ENCODE results near the gene BRPF1. TPM values are rescaled to one million over a fixed set of nuclear protein-coding genes. Genes with fewer than 3 reads are reported as not detected.

Gene BRPF1
- total RNA-seq, 1 experiment from 2014 or later: 24.7 TPM

- Mint-ChIP-seq H3K36me3 (ENCODE audit: insufficient read depth, unreplicated experiment) (peaks cover 22% of the 10 kb centered on the region), H3K9me3 (ENCODE audit: unreplicated experiment) (no peaks in the 10 kb centered on the region), H3K4me3 (ENCODE audit: unreplicated experiment) (no peak overlapping the region), H3K27ac (ENCODE audit: unreplicated experiment) (no peak overlapping the region), H3K4me1 (ENCODE audit: low read depth, unreplicated experiment) (no peaks in the 10 kb centered on the region), H3K27me3 (ENCODE audit: insufficient read depth, unreplicated experiment) (no peaks in the 10 kb centered on the region)
- Histone ChIP-seq H3K9me3 (no peaks in the 10 kb centered on the region), H3K27me3 (replicated peaks; ENCODE audit: control insufficient read depth, insufficient read depth, low read length) (no peaks in the 10 kb centered on the region), H3K4me1 (peaks cover 4% of the 10 kb centered on the region; the same call in 1 of the 2 replicates), H3K36me3 (ENCODE audit: control insufficient read depth, insufficient read depth, low read length) (no peaks in the 10 kb centered on the region; the same call in 1 of the 2 replicates), H3K4me3 (ENCODE audit: low read depth, low read length) (no peak overlapping the region)
- POLR2A ChIA-PET: no interaction called here
- no peak for DNase-seq
- no TSS peak for BruUV-seq (replicated peaks)
- intact Hi-C loops (cut with micrococcal nuclease; ENCODE audit: unreplicated experiment): no loop called here
- CTCF ChIA-PET: no interaction called here
- no peak for TF ChIP-seq CTCF (IDR thresholded peaks at IDR 0.05; ENCODE audit: insufficient read depth in 1 of 2, low read depth in 1 of 2, low read length in 1 of 2, severe bottlenecking in 1 of 2, unreplicated experiment in 1 of 2)
Measured at GRCh38 chr3:9754678-9755077, 23.1 kb downstream of the BRPF1 start.

GRCh38 chr3:9757427-9757826 lies 25.9 kb downstream of the BRPF1 start:
- no TSS peak for BruUV-seq (replicated peaks)
- CTCF ChIA-PET: no interaction called here
- peaks cover 24% of the 10 kb centered on the region for H3K36me3 Mint-ChIP-seq (ENCODE audit: insufficient read depth, unreplicated experiment)
- Histone ChIP-seq H3K4me1 (no peaks in the 10 kb centered on the region), H3K36me3 (ENCODE audit: control insufficient read depth, insufficient read depth, low read length) (no peaks in the 10 kb centered on the region; the same call in 1 of the 2 replicates), H3K9me3 (no peaks in the 10 kb centered on the region), H3K27me3 (replicated peaks; ENCODE audit: control insufficient read depth, insufficient read depth, low read length) (no peaks in the 10 kb centered on the region), H3K4me3 (ENCODE audit: low read depth, low read length) (no peak overlapping the region)
- intact Hi-C loops (cut with micrococcal nuclease; ENCODE audit: unreplicated experiment): no loop called here
- H3K9me3 Mint-ChIP-seq (ENCODE audit: unreplicated experiment): no peaks in the 10 kb centered on the region
- no peak overlapping the region for H3K4me3 Mint-ChIP-seq (ENCODE audit: unreplicated experiment)
- DNase-seq: no peak
- H3K4me1 Mint-ChIP-seq (ENCODE audit: low read depth, unreplicated experiment): no peaks in the 10 kb centered on the region
- H3K27me3 Mint-ChIP-seq (ENCODE audit: insufficient read depth, unreplicated experiment): no peaks in the 10 kb centered on the region
- POLR2A ChIA-PET: no interaction called here
- H3K27ac Mint-ChIP-seq (ENCODE audit: unreplicated experiment): no peak overlapping the region
- no peak for TF ChIP-seq CTCF (IDR thresholded peaks at IDR 0.05; ENCODE audit: insufficient read depth in 1 of 2, low read depth in 1 of 2, low read length in 1 of 2, severe bottlenecking in 1 of 2, unreplicated experiment in 1 of 2)

GRCh38 chr3:9760779-9761505 lies 29.4 kb downstream of the BRPF1 start:
- H3K9me3 Mint-ChIP-seq (ENCODE audit: unreplicated experiment): no peaks in the 10 kb centered on the region
- no peak for DNase-seq
- H3K4me3 Mint-ChIP-seq (ENCODE audit: unreplicated experiment): no peak overlapping the region
- H3K36me3 Mint-ChIP-seq (ENCODE audit: insufficient read depth, unreplicated experiment): peaks cover 29% of the 10 kb centered on the region
- Histone ChIP-seq H3K27me3 (replicated peaks; ENCODE audit: control insufficient read depth, insufficient read depth, low read length) (no peaks in the 10 kb centered on the region), H3K4me1 (no peaks in the 10 kb centered on the region), H3K36me3 (ENCODE audit: control insufficient read depth, insufficient read depth, low read length) (no peaks in the 10 kb centered on the region; the same call in 1 of the 2 replicates), H3K4me3 (ENCODE audit: low read depth, low read length) (no peak overlapping the region), H3K9me3 (no peaks in the 10 kb centered on the region)
- no peaks in the 10 kb centered on the region for H3K27me3 Mint-ChIP-seq (ENCODE audit: insufficient read depth, unreplicated experiment)
- intact Hi-C loops (cut with micrococcal nuclease; ENCODE audit: unreplicated experiment): no loop called here
- no peak overlapping the region for H3K27ac Mint-ChIP-seq (ENCODE audit: unreplicated experiment)
- CTCF ChIA-PET: no interaction called here
- BruUV-seq (replicated peaks): no TSS peak
- no peaks in the 10 kb centered on the region for H3K4me1 Mint-ChIP-seq (ENCODE audit: low read depth, unreplicated experiment)
- POLR2A ChIA-PET: no interaction called here
- no peak for TF ChIP-seq CTCF (IDR thresholded peaks at IDR 0.05; ENCODE audit: insufficient read depth in 1 of 2, low read depth in 1 of 2, low read length in 1 of 2, severe bottlenecking in 1 of 2, unreplicated experiment in 1 of 2)

Data from Caco-2 (cell line).